Astrocyte (in vitro differentiated cells and primary cell): Measurements from ENCODE around the gene CDK14.

Experiments used
- CTCF ChIP-seq: IDR thresholded peaks from 2 replicates; pipeline ENCODE4 v1.5.1; 2011; ENCODE audit warnings: low read depth, mild to moderate bottlenecking, inconsistent platforms, low read length, moderate library complexity; ENCODE audit not compliant: insufficient read depth
- EZH2 ChIP-seq: IDR thresholded peaks from 2 replicates; pipeline ENCODE4 v1.6.1; 2012; ENCODE audit warnings: mild to moderate bottlenecking, low read length, inconsistent platforms; ENCODE audit not compliant: insufficient read depth

GRCh38 chr7:90666186-90666585 lies 70.1 kb downstream of the CDK14 start:
- TF ChIP-seq EZH2, result no peak
- no peak for TF ChIP-seq CTCF
